Activated T-cell treated with anti-CD3 and anti-CD28 coated beads for 24 hours (primary cell): ENCODE measurements around the gene PDSS2.

Experiments used
- DNase-seq: peaks from one replicate; pipeline ENCODE4 v3.0.0-alpha.2; 2020; ENCODE audit warnings: low read depth

Gene PDSS2

DNA sequence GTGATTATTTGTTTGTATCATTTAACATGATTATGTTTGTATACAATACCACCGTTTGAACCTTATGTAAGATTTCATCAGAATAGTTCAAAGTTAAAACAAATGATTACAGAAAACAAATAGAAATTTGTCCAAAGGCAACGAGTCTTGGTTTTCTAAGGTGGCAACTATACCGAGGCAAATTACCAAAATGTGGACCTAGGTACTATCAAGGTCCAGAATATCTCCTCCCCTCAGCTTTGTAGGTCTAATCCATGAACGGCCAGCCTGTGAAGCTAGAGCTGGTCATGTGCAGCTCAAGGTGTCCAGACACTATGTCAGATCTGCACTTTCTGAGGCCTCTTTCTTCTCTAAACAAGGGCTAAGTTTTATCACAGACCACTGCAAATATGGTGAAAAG, 192.4 kb downstream of the PDSS2 start:
- DNase-seq: no peak

DNA sequence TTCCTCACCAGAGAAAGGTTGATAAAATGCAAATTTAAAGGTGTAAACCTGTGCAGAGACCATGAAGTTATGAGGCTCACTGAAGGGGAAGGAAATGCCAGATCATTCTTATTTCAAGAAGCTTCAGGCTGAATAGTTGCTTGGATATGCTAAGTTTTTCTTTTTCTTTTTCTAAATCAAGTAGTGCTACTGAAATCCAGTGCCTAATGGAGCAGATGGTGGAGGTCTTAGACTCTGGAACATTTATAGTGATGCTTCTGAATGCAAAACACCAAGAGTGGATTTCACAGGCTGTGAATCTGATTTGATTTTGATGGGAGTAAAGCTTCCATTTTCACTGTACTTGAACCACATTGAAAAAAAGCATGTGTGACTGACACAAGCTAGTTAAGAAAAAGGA, 192.8 kb downstream of the PDSS2 start:
- no peak for DNase-seq

DNA sequence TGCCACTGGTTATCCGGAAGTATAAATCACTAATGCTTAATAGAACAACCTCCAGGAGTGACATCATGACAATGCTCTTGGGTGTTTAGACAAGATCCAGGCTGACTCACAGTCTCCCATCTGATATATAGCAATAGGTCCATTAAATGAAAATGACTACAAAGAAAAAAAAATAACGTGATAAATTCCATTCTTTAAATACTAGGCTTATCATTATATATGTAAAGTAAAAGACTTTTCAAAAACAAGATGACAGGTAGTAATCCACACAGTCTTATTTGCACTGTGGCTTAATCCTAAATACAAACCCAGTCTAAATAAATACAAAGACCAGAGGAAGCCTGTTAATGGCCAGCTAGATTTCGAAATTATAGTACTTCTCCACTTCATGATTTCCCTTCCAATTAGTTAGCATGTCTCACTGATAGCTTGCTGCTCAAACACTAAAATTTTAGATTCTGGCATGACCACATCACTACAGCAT, 195.0 kb downstream of the PDSS2 start:
- DNase-seq: no peak

DNA sequence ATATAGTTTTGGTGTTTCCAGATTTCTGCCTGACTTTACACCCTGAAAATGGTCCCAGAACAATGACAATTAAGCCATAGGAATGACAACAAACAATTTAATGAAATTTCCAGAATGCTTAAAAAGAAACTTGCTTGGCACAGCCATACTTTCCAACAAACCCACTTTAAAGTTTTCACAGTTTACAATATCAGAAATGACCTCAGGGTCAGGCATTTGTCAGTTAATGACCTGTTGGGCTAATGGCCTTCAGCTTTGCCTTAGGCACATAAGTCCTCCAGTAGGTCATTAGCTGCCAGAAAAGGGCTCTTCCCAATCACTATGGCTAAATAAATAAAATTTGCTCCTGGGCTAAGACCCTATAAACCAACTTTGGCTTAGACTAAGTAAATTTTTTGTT, 199.4 kb downstream of the PDSS2 start:
- DNase-seq: no peak

DNA sequence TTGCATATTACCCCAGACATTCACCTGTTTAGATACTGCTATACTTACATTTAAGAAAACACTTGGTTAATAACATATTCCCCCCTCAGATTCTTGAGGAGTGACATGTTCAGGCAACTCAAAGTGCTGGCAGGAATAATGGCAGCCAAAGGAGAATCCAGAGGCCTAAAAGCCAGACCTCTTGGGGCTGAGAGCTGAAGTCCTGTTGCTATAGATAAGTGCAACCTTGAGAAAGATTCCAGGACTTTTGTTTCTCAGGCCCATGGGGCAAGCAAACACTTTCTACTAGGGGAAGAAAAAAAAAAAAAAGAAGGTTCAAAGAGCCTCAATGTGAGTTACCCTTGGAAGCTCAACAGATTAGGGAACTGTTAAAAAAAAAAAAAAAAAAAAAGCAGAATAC, 211.2 kb downstream of the PDSS2 start:
- DNase-seq: no peak

DNA sequence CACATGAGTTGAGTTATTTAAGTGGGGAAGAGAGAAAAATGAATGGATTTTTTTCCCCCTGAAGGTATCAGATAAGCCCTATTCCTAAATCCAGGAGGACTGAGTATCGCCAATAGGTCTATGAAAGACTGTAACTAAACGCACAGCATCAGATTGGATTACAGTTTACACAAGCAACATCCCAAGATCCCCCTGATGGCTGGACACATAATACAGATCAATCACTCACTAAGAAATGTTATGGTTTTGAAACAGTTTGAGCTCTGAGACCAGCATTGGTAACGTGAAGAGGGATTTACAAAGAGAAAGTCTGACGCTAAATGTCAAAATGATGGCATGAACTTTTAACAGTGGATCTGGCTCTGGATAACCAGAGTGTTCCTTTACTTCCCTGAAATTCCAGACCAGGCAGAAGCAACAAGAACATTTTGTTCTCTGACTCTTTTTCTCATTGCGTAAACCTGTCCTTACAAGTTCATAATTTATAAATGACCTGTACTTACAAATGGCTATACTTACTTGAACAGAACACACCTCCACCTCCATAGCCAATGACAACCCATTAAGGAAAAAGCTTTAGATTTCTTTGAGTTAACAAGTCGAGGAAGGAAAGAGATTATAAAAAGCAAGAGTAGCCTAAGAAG, 212.3 kb downstream of the PDSS2 start:
- no peak for DNase-seq

DNA sequence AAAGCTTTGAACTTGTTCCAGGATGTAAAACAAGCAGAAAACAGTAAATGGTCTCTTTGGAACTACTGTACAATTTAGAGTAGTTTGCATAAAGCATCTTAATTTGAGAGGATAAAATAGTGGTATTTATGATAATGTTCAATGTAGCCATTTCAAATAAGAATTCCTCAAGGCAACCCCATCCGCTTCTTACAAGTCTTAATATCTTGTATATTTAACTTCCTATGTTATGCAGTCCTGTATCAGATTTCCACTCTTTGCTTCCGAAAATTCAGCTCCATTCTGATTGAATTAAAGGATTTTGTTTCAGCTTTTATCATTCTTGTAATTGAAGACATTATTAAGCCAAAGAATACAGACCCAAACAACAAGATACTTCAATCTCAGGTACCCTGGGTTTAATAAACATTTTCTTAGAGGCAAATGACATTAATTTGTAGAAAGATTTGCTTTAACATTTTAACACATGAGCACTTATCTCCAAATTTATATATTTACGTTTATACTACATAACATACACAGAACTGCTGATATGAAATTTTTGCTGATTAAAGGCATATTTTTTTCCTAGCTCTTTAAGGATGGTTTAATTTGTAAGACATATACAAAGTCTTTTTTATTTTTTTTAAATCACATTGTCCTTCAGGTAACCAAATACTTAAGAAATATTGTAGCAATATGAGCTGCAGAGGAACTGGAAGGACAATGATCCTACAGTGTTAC, 213.0 kb downstream of the PDSS2 start:
- DNase-seq: no peak

DNA sequence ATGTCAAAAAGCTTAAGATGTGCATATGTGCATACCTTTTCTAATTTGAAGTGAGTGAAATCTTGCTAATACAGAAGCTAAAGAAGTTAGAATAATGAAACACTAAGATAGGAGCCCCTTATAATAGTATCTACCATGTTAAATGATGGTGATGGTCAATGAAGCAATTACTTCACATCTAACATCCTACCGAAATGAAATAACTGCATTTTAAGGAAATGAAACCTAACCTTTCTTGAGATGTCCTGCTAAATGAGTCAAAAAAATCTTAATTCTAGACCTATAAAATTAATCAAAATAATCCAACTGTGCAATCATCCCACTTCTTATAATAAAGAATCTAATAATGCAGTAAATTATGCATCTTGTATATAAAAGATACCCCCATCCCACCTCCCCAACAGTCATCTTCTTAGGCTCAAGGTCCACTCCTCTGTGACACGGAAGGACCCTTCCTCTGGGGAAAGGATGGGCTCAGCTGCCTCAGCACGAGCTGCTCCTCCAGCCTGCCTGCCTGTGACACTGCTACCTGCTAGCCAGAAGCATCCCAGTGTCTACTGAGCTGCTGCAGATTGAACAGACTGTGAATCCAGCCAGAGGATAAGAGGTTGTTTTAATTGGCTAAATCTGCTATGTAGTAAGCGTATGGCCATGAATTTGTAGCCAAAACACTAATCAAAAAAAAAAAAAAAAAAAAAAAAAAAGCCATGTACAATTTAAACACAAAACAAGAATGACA, 214.5 kb downstream of the PDSS2 start:
- DNase-seq: no peak

DNA sequence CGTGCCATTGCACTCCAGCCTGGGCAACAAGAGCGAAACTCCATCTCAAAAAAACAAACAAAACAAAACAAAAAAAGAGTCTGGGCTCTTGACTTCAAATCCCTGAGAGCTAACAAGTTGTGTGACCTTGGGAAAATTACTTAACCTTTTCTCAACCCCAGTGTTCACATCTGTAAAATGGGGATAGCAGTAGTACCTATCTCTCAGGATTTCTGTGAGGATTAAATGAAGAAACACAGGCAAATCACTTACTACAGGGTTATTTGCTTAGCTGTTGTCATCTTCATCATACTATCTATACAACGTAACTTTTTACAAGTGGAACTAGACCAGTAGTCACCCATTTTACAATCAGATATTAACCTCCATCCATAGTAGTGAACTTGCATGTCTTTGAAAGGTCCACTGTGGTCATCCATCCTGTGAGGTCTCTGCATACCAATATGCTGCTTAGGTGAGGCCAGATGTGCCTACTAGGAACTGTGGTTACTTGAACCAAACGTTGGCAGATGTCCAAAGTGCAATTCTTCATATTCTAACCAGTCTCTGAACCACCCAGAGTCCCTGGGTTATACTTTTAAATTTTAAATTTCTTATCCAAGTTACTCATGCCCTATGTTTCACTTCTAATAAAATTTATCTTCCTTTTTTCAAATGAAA, 215.2 kb downstream of the PDSS2 start:
- DNase-seq: no peak

DNA sequence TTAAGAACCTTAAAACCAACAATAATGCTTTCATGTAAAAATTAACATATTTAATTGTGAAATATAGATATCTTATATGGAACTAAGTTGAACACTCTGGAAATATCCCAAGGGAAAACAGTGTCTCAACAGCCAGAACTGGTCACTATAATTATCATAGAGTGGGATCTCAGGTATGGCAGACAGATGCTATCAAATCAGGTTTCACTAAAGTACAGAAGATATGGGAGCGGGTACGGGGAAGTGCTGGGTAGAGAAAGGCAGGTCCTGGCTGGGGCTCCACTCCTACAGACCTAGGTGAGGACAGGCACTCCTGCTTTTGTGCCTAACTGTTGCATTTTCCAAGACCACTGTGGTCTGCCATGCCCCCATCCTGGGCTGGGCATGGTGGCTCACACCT, 215.9 kb downstream of the PDSS2 start:
- no peak for DNase-seq

DNA sequence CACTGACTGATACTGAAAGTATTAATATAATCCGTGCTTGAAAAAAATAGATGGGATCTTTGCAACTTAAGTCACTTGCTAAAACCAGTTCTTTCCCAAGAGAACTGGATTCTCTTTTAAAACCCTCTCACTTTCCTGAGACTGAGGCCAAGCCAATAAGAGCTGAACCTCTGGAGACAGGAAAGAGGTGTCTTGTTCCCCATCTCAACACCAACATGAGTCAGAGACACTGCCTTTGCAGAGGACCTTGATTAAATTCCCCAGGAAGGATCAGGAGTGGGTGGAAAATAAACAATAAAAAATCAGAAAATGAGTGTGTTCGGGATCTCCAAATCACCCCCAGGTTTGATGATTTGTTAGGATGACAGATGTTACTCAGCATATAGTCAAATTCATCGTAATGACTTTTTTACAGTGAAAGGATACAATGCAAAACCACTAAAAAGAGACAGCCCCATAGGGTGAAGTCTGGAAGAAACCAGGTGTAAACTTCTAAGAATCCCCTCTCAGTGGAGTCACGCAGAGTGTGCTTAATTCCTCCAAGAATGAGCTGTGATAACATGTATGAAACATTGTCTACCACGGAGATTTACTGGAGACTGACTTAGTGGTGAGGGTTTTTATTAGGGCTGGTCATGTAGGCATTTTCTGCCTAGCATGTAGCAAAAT, 221.2 kb downstream of the PDSS2 start:
- DNase-seq: no peak

DNA sequence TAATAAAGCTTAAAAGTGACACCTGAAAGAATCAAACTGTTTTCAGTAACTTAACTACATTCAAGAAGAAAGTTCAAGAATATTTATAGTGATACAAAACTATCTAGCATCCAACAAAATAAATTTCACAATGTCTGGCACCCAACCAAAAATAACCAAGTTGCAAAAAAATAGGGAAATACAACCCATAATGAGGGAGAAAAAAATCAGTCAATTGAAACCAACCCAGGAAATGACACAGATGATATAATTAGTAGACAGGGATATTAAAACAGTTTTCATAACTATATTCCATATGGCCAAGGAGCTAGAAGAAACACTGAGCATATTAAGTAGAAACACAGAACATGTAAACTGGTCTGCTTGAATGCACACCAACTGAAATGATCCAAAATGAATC, 223.9 kb downstream of the PDSS2 start:
- no peak for DNase-seq

DNA sequence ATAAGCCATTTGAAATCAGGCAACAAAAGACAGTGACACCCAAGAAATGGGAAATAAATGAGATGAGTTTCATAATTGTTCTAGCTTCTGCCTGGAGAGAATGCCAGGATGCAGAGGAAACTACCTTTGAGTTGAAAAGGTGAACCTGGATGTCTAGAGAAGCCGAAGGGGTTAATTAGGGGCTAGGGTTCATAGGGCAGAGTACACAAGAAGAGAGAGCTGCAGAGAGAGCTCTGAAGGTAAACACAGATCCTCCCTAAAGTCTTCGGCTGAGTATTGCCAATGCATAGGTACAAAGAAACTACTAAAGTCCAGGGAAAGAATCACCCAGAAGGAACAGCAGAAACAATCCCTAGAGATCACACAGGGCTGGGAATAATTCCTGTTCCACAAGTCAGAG, 224.4 kb downstream of the PDSS2 start:
- no peak for DNase-seq

DNA sequence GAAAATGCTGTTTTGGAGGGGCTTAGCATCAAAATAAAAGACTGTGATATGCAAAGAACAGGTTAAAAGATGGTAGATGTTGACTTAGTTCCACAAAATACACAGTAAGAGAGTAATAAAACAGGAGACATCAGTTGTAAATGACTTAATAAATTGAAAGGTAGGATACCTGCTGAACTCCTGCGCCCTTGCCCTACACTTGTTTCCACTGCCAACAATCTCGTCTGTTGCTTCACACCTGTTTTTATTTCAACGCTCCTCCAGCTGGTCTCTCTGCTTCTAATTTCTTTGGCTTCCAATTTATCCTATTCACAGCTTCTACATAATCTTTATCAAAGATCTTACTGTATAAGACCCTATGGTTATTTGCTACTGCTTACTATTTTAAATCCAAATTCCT, 228.1 kb downstream of the PDSS2 start:
- DNase-seq: no peak

DNA sequence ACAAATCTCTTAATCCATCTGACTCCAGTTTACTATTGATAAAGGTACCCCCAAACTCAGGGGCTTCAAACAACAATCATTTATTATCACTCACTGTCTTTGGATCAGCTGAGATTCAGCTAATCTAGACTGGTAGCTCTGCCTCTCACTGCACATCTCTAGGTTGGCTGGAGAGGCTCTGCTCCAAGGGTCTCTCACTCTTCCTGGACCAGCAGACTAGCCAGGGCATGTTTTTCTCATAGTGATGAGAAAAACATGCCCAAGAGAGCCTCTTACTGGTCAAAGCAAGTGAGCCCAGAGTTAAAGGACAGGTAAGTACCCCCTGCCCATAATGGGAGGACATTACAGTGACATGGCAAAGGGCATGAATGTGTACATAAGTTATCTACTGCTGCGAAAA, 228.9 kb downstream of the PDSS2 start:
- no peak for DNase-seq

DNA sequence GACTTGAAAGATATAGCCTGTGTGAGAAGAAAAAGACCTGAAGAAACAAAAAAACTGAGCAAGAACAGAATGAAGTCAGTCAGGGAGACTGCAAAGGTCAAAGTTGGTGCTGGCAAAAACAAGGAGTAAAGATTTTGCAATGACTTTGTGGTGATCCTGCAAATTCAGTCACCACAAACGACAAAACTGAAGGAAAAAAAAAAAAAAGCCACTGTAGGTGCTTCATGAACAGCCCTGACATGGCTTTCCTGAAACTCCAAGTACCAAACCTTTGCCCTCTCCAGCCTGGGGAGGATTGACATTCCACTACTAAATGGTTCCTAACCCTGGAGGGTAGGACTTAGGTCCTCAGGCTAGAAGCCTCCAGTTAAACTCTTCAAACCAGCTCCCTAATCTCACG, 229.3 kb downstream of the PDSS2 start:
- no peak for DNase-seq

DNA sequence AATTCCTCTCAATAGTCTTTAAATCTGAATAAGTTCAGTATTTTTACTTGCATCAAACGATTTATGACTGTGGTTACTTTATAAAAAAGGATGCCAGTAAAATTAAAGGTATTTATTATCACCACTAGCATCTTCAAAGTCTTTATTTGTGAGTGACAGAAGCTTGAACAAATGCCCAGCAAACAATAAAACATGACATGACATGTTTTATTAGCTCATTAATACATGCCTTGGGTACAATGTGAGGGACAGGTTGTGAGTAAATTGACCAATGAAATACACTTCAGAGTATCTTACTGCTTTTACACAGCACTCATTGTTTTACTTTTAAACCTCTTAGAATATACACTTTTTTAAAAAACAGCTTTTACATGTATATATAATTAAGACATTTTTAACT, 230.6 kb downstream of the PDSS2 start:
- DNase-seq: no peak

DNA sequence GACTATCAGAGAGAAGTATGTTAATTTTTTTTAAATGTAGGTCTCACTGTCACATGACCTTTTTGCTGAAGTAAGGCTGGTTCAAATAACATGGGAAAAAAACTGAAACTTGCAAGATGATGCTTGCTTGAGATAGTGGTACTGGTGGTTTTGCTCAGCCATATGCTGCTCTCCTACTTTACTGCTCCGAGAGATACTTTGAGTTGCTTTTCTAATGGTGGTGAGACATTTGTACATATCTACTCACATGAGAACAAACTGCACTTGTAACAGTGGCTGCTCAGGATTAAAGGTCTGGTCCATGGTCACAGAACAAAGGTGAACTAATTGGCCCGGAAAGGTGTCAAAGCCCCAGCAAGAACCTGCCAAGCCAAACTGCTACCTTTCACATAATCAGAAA, 237.8 kb downstream of the PDSS2 start:
- DNase-seq: no peak

DNA sequence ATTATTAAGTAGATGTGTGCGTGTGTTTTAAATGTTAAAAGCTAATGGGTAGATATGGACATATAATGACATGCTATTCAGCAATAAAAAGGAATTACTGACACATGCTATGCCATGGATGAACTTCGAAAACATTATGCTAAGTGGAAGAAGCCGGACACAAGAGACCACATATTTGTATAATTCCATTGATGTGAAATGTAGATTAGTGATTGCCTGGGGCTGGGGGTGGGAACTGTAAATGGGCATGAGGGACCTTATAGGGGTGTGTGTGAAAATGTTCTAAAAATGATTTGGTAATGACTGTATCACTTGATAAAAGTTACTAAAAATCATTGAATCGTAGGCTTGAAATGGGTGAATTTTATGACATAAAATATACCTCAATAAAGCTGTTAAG, 239.5 kb downstream of the PDSS2 start:
- no peak for DNase-seq

DNA sequence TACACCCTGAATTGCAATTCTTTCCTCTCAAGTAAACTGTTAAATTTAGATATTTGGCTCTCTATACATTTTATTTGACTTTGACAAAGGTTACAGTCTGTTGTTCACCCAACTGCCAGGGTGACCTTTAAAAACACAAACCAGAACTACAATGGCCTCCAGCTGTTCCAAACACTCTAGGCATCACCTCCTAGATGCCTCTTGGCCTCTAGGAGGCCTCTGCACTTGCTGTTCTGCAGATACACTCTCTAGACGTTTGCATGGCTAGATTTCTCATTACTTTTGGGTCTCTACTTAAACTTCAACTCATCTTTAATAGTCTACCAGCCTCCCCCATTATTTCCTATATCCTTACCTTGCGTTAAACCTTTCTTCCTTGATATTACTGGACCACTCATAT, 241.2 kb downstream of the PDSS2 start:
- DNase-seq: no peak

DNA sequence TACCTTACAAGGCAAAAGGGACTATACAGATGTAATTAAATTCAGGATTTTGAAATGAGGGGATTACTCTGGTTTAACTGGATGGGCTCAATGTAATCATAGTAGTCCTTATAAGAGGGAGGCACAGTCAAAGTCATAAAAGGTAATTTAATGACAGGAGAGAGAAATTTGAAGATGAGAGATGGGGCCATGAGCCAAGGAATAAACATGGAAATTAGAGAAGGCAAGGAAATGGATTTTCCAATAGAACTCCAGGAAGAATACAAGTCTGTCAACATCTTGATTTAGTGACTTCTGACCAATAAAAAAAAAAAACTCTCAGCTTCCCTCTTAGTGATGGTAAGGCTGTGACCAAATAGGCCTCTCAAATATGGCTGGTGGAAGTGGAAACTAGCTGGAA, 242.1 kb downstream of the PDSS2 start:
- no peak for DNase-seq
